Measurements from ENCODE around the gene CEP295NL.
"Not testable (repeated sequence)": the region's sequence is repeated elsewhere in the genome, so short reads cannot be mapped to it uniquely, and the experiment has no call there.

Gene CEP295NL

GRCh38 chr17:78919861-78920450 lies 17.0 kb upstream of the CEP295NL start:
- peaks cover 0 to 2% (median 0%) of the 10 kb centered on the region in 5 donors for H3K36me3 ChIP-seq (ENCODE audit: control insufficient read depth in 5 of 5, insufficient read depth in 5 of 5, low read length in 5 of 5)
- H3K9ac ChIP-seq (ENCODE audit: low read length in 5 of 5): no peak overlapping the region
- peak overlapping the region in 2 of 5 donors; percentile 1 to 22 for H3K4me3 ChIP-seq (ENCODE audit: low read depth in 1 of 5, low read length in 5 of 5)
- H3K4me1 ChIP-seq (ENCODE audit: control insufficient read depth in 5 of 5, insufficient read depth in 5 of 5, low read length in 5 of 5): peaks cover 31 to 90% (median 84%) of the 10 kb centered on the region in 5 donors
- H3K27me3 ChIP-seq (ENCODE audit: control insufficient read depth in 5 of 5, insufficient read depth in 4 of 5, low read length in 5 of 5): no peaks in the 10 kb centered on the region
- H3K9me3 ChIP-seq (ENCODE audit: control insufficient read depth in 5 of 5, low read length in 5 of 5): no peaks in the 10 kb centered on the region
- peak overlapping the region; percentile 46 for H3K27ac ChIP-seq (ENCODE audit: low read depth, low read length)

GRCh38 chr17:78918979-78919378 lies 16.0 kb upstream of the CEP295NL start:
- peaks cover 0 to 2% (median 0%) of the 10 kb centered on the region in 5 donors for H3K36me3 ChIP-seq (ENCODE audit: control insufficient read depth in 5 of 5, insufficient read depth in 5 of 5, low read length in 5 of 5)
- H3K27ac ChIP-seq (ENCODE audit: low read depth, low read length): peak overlapping the region; percentile 46
- H3K9me3 ChIP-seq (ENCODE audit: control insufficient read depth in 5 of 5, low read length in 5 of 5): no peaks in the 10 kb centered on the region
- H3K9ac ChIP-seq (ENCODE audit: low read length in 5 of 5): no peak overlapping the region
- H3K4me1 ChIP-seq (ENCODE audit: control insufficient read depth in 5 of 5, insufficient read depth in 5 of 5, low read length in 5 of 5): peaks cover 31 to 90% (median 81%) of the 10 kb centered on the region in 5 donors
- H3K4me3 ChIP-seq (ENCODE audit: low read depth in 1 of 5, low read length in 5 of 5): no peak overlapping the region
- H3K27me3 ChIP-seq (ENCODE audit: control insufficient read depth in 5 of 5, insufficient read depth in 4 of 5, low read length in 5 of 5): no peaks in the 10 kb centered on the region

- H3K27me3 ChIP-seq (ENCODE audit: control insufficient read depth in 5 of 5, insufficient read depth in 4 of 5, low read length in 5 of 5): no peaks in the 10 kb centered on the region
- peak overlapping the region in 1 of 5 donors; percentile 16 for H3K4me3 ChIP-seq (ENCODE audit: low read depth in 1 of 5, low read length in 5 of 5)
- peak overlapping the region in 2 of 5 donors; percentile 20 to 41 for H3K9ac ChIP-seq (ENCODE audit: low read length in 5 of 5)
- H3K36me3 ChIP-seq (ENCODE audit: control insufficient read depth in 5 of 5, insufficient read depth in 5 of 5, low read length in 5 of 5): peaks cover 0 to 2% (median 0%) of the 10 kb centered on the region in 5 donors
- no peaks in the 10 kb centered on the region for H3K9me3 ChIP-seq (ENCODE audit: control insufficient read depth in 5 of 5, low read length in 5 of 5)
- H3K27ac ChIP-seq (ENCODE audit: low read depth, low read length): peak overlapping the region; percentile 35
- H3K4me1 ChIP-seq (ENCODE audit: control insufficient read depth in 5 of 5, insufficient read depth in 5 of 5, low read length in 5 of 5): peaks cover 25 to 89% (median 75%) of the 10 kb centered on the region in 5 donors
These were observed 14.7 kb upstream of the CEP295NL start for GRCh38 chr17:78917451-78918275.

- Histone ChIP-seq H3K27ac (ENCODE audit: low read depth, low read length) (peak overlapping the region; percentile 95), H3K4me3 (ENCODE audit: low read depth in 1 of 5, low read length in 5 of 5) (peak overlapping the region; percentile 17 to 53 (median 28)), H3K9me3 (ENCODE audit: control insufficient read depth in 5 of 5, low read length in 5 of 5) (no peaks in the 10 kb centered on the region), H3K27me3 (ENCODE audit: control insufficient read depth in 5 of 5, insufficient read depth in 4 of 5, low read length in 5 of 5) (no peaks in the 10 kb centered on the region), H3K36me3 (ENCODE audit: control insufficient read depth in 5 of 5, insufficient read depth in 5 of 5, low read length in 5 of 5) (peaks cover 0 to 2% (median 0%) of the 10 kb centered on the region in 5 donors), H3K4me1 (ENCODE audit: control insufficient read depth in 5 of 5, insufficient read depth in 5 of 5, low read length in 5 of 5) (peaks cover 21 to 86% (median 71%) of the 10 kb centered on the region in 5 donors), H3K9ac (ENCODE audit: low read length in 5 of 5) (peak overlapping the region; percentile 49 to 70 (median 56))
These were observed 13.1 kb upstream of the CEP295NL start for GRCh38 chr17:78915872-78916632.

- Histone ChIP-seq H3K36me3 (ENCODE audit: control insufficient read depth in 5 of 5, insufficient read depth in 5 of 5, low read length in 5 of 5) (peaks cover 0 to 3% (median 2%) of the 10 kb centered on the region in 5 donors), H3K27ac (ENCODE audit: low read depth, low read length) (peak overlapping the region; percentile 2), H3K27me3 (ENCODE audit: control insufficient read depth in 5 of 5, insufficient read depth in 4 of 5, low read length in 5 of 5) (no peaks in the 10 kb centered on the region), H3K9me3 (ENCODE audit: control insufficient read depth in 5 of 5, low read length in 5 of 5) (no peaks in the 10 kb centered on the region), H3K9ac (ENCODE audit: low read length in 5 of 5) (no peak overlapping the region), H3K4me3 (ENCODE audit: low read depth in 1 of 5, low read length in 5 of 5) (no peak overlapping the region), H3K4me1 (ENCODE audit: control insufficient read depth in 5 of 5, insufficient read depth in 5 of 5, low read length in 5 of 5) (peaks cover 23 to 81% (median 70%) of the 10 kb centered on the region in 5 donors)
These were observed 10.1 kb upstream of the CEP295NL start for GRCh38 chr17:78913115-78913514.

- Histone ChIP-seq H3K27me3 (ENCODE audit: control insufficient read depth in 5 of 5, insufficient read depth in 4 of 5, low read length in 5 of 5) (no peaks in the 10 kb centered on the region), H3K27ac (ENCODE audit: low read depth, low read length) (peak overlapping the region; percentile 62), H3K36me3 (ENCODE audit: control insufficient read depth in 5 of 5, insufficient read depth in 5 of 5, low read length in 5 of 5) (peaks cover 0 to 3% (median 2%) of the 10 kb centered on the region in 5 donors), H3K4me1 (ENCODE audit: control insufficient read depth in 5 of 5, insufficient read depth in 5 of 5, low read length in 5 of 5) (peaks cover 20 to 72% (median 61%) of the 10 kb centered on the region in 5 donors), H3K9ac (ENCODE audit: low read length in 5 of 5) (no peak overlapping the region), H3K4me3 (ENCODE audit: low read depth in 1 of 5, low read length in 5 of 5) (no peak overlapping the region), H3K9me3 (ENCODE audit: control insufficient read depth in 5 of 5, low read length in 5 of 5) (no peaks in the 10 kb centered on the region)
These were observed 9.1 kb upstream of the CEP295NL start for GRCh38 chr17:78912082-78912481.

GRCh38 chr17:78911543-78911942 lies 8.5 kb upstream of the CEP295NL start:
- H3K9ac ChIP-seq (ENCODE audit: low read length in 5 of 5); H3K9me3 ChIP-seq (ENCODE audit: control insufficient read depth in 5 of 5, low read length in 5 of 5); H3K4me3 ChIP-seq (ENCODE audit: low read depth in 1 of 5, low read length in 5 of 5); H3K36me3 ChIP-seq (ENCODE audit: control insufficient read depth in 5 of 5, insufficient read depth in 5 of 5, low read length in 5 of 5); H3K27me3 ChIP-seq (ENCODE audit: control insufficient read depth in 5 of 5, insufficient read depth in 4 of 5, low read length in 5 of 5): not testable (repeated sequence)
- H3K27ac ChIP-seq (ENCODE audit: low read depth, low read length): peak overlapping the region; percentile 62
- H3K4me1 ChIP-seq (ENCODE audit: control insufficient read depth in 5 of 5, insufficient read depth in 5 of 5, low read length in 5 of 5): peaks cover 17 to 68% (median 58%) of the 10 kb centered on the region in 5 donors

- peak overlapping the region; percentile 23 for H3K27ac ChIP-seq (ENCODE audit: low read depth, low read length)
- no peaks in the 10 kb centered on the region for H3K27me3 ChIP-seq (ENCODE audit: control insufficient read depth in 5 of 5, insufficient read depth in 4 of 5, low read length in 5 of 5)
- no peaks in the 10 kb centered on the region for H3K9me3 ChIP-seq (ENCODE audit: control insufficient read depth in 5 of 5, low read length in 5 of 5)
- no peak overlapping the region for H3K4me3 ChIP-seq (ENCODE audit: low read depth in 1 of 5, low read length in 5 of 5)
- no peak overlapping the region for H3K9ac ChIP-seq (ENCODE audit: low read length in 5 of 5)
- H3K4me1 ChIP-seq (ENCODE audit: control insufficient read depth in 5 of 5, insufficient read depth in 5 of 5, low read length in 5 of 5): peaks cover 11 to 64% (median 50%) of the 10 kb centered on the region in 5 donors
- peaks cover 0 to 3% (median 2%) of the 10 kb centered on the region in 5 donors for H3K36me3 ChIP-seq (ENCODE audit: control insufficient read depth in 5 of 5, insufficient read depth in 5 of 5, low read length in 5 of 5)
These were observed 7.7 kb upstream of the CEP295NL start for GRCh38 chr17:78910497-78911284.

- peaks cover 11 to 57% (median 51%) of the 10 kb centered on the region in 5 donors for H3K4me1 ChIP-seq (ENCODE audit: control insufficient read depth in 5 of 5, insufficient read depth in 5 of 5, low read length in 5 of 5)
- no peaks in the 10 kb centered on the region for H3K27me3 ChIP-seq (ENCODE audit: control insufficient read depth in 5 of 5, insufficient read depth in 4 of 5, low read length in 5 of 5)
- peak overlapping the region; percentile 4 for H3K27ac ChIP-seq (ENCODE audit: low read depth, low read length)
- H3K4me3 ChIP-seq (ENCODE audit: low read depth in 1 of 5, low read length in 5 of 5): no peak overlapping the region
- no peak overlapping the region for H3K9ac ChIP-seq (ENCODE audit: low read length in 5 of 5)
- H3K9me3 ChIP-seq (ENCODE audit: control insufficient read depth in 5 of 5, low read length in 5 of 5): no peaks in the 10 kb centered on the region
- peaks cover 0 to 12% (median 2%) of the 10 kb centered on the region in 5 donors for H3K36me3 ChIP-seq (ENCODE audit: control insufficient read depth in 5 of 5, insufficient read depth in 5 of 5, low read length in 5 of 5)
These were observed 5.4 kb upstream of the CEP295NL start for GRCh38 chr17:78908426-78908825.
